LNCaP clone FGC (cell line): ENCODE data around the gene FBN1.

Experiments used
- DNase-seq: peaks from one replicate; pipeline ENCODE4 v3.0.0-alpha.2; 2011; ENCODE audit warnings: low read depth
- H3K4me3 ChIP-seq: 2 replicates; pipeline ENCODE4 v1.5.1; 2011; ENCODE audit warnings: mild to moderate bottlenecking, low read depth, low read length, control low read depth
- TF ChIP-seq, protein P1 (sequence below): IDR thresholded peaks from 2 replicates; pipeline ENCODE4 v1.5.1; 2012; ENCODE audit warnings: mild to moderate bottlenecking; ENCODE audit not compliant: control insufficient read depth, insufficient read depth; ENCODE audit errors: extremely low read depth

Gene FBN1

DNA sequence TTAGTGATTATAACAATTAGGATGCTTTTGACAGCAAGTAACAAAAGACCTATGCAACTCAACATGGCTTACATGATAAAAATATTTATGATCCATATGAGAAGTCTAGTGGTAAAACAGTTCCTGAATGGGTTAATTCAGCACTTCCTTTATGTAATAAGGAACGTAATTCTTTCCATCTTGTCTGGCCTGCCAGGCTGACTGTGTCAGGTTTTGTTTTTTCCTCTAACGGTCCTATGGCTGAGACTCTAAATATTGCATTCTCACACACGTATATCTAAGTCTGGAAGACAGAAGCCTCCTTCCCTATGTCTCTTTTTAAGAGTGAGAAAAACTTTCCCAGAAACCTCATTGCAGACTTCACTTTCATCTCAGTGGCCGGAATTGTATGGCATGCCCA, 263.6 kb downstream of the FBN1 start:
- TF ChIP-seq, protein P1, sequence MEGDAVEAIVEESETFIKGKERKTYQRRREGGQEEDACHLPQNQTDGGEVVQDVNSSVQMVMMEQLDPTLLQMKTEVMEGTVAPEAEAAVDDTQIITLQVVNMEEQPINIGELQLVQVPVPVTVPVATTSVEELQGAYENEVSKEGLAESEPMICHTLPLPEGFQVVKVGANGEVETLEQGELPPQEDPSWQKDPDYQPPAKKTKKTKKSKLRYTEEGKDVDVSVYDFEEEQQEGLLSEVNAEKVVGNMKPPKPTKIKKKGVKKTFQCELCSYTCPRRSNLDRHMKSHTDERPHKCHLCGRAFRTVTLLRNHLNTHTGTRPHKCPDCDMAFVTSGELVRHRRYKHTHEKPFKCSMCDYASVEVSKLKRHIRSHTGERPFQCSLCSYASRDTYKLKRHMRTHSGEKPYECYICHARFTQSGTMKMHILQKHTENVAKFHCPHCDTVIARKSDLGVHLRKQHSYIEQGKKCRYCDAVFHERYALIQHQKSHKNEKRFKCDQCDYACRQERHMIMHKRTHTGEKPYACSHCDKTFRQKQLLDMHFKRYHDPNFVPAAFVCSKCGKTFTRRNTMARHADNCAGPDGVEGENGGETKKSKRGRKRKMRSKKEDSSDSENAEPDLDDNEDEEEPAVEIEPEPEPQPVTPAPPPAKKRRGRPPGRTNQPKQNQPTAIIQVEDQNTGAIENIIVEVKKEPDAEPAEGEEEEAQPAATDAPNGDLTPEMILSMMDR: no peak
- no peak overlapping the region for H3K4me3 ChIP-seq
- no peak for DNase-seq

DNA sequence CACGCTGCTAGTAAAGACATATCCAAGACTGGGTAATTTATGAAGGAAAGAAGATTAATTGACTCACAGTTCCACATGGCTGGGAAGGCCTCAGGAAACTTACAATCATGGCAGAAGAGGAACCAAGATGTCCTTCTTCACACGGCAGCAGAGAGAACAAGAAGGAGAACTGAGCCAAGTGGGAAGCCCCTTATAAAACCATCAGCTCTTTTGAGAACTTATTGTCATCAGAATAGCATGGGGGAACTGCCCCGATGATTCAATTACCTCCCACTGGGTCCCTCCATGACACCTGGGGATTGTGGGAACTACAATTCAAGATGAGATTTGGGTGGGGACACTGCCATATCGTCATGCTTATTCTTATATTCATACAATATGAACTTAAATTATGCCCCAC, 265.3 kb downstream of the FBN1 start:
- H3K4me3 ChIP-seq: no peak overlapping the region
- TF ChIP-seq, protein P1: no peak
- no peak for DNase-seq

DNA sequence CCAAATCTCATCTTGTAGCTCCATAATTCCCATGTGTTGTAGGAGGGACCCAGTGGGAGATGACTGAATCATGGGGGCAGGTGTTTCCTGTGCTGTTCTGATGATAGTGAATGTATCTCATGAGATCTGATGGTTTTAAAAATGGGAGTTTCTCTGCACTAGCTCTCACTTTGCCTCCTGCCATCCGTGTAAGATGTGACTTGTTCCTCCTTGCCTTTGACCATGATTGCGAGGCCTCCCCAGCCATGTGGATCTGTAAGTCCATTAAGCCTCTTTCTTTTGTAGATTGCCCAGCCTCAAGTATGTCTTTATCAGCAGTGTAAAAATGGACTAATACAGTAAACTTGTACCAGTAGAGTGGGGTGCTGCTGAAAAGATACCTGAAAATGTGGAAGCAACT, 269.7 kb downstream of the FBN1 start:
- no peak for DNase-seq
- TF ChIP-seq, protein P1: no peak
- no peak overlapping the region for H3K4me3 ChIP-seq

DNA sequence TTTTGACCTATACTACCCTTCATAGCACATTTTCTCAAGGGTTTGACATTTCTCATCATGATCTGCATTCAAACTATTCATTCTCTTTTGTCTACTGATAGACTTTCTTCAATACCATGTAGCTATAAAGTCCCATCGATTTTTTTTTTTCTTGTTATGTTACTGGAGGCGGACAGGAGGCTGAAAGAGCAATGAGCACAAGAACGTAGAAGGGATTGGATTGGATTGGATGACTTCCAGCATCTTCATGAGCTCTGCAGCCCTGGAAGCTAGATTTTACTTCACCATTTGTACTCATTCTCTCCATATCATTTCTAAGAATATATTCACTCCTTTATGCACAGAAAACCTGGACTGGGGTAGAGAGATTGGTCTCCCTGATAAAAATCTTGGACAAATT, 271.0 kb downstream of the FBN1 start:
- H3K4me3 ChIP-seq: no peak overlapping the region

DNA sequence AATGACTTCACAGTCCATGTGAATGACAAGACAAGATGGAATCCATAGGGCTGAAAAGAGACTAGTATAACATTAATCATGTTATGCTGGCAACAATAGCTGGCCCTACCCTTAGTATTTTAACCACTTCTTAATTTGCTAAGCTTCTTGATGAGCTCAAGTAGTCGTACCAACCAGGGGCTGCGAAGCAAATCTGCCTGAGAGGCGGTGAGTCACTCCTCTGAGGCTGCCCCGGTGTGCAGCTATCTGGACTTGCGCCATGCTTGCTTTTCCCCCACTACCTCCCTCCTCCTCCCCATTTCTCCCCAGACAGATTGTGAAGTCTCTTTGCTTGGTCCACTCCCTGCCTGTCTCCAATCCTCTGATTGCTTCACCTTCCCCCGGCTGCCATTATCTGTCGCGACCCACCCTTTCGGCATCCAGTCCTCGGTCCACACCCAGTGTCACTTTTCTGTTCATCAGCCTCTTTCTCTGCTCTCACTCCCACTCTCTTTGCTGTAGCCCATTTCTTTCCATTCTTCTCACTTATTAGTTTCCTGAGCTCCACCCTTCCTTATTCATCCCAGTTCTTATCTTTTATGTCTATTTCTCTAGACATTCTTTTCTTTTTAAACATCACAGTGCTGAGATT, 271.6 kb downstream of the FBN1 start:
- no peak for DNase-seq
- TF ChIP-seq, protein P1: no peak
- no peak overlapping the region for H3K4me3 ChIP-seq

More for the DNA sequence above, 271.0 kb downstream of the FBN1 start:
- TF ChIP-seq, protein P1: no peak
- no peak for DNase-seq

DNA sequence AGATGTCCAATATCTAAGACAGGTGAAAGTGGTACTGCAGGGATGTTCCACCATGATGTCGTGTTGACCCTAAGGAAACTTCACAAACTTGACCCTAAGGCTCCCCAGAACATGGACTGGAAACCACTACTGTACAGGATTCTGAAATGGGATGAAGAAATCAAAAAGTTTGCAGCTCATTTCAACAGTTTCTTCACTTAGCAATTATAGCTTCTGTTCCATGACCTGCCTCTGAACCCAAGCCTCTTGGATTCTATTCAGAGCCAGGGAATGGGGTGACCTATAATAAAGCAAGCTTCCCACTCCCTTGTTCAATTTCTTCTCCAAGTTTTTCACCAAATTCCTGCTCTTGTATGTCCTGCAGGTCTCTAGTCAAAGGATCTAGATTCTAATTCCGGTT, 273.5 kb downstream of the FBN1 start:
- TF ChIP-seq, protein P1: no peak
- no peak overlapping the region for H3K4me3 ChIP-seq
- no peak for DNase-seq

DNA sequence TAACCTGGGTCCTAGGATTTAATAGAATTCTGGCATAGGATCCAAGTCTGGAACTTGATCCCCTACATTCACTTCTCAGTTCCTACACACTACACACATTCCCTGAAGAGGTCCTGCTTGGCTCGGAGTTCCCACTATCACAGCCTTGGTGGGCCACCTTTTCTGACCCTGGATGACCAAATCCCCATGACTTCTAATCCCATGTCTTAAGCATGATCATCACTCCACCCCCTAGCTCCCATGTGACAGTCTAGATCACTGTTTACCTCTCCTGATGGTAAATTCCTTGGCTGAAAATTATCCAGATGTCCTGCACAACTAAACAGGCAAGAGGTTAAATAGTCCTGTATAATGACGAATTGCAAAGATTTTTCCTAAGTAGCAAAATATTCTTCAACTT, 274.0 kb downstream of the FBN1 start:
- no peak for DNase-seq
- TF ChIP-seq, protein P1: no peak
- no peak overlapping the region for H3K4me3 ChIP-seq
